Smooth muscle cell of the umbilical artery (primary cell): Measurements from ENCODE around the gene ANKRD66. TPM values are rescaled to one million over a fixed set of nuclear protein-coding genes. Genes with fewer than 3 reads are reported as not detected.

ENCODE experiments used
- total RNA-seq: library from RNA; depleted of rRNA; stranded (reverse); fragments of >200 nt; gene quantifications from 2 replicates; pipeline ENCODE4 v1.2.3, GENCODE V29; 2014

ANKRD66 gene
- total RNA-seq = not detected in 2 replicates

DNA sequence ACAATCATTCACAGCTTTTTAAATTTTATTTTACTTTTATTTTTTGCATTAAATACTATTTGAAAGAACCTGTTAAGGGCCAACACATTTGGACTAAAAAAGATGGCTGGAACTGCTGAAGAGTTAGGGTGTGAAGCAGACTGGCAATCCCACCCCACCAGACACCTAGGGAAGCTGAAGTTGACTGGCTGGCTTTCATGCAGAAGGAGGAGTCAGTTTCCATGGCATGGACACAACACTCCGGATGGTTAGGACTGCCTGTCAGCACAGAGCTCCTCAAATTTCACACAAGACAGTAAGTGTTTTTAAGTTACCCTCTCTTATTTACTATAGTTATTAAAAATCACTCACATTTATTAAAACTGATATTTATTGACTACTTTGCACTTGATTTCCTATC, at the start of gene ANKRD66:
Gene ANKRD66 (plus strand): TSS at position 238 of the 400 bp plus-strand sequence. CDS start 5,016 bp downstream, outside the sequence.

DNA sequence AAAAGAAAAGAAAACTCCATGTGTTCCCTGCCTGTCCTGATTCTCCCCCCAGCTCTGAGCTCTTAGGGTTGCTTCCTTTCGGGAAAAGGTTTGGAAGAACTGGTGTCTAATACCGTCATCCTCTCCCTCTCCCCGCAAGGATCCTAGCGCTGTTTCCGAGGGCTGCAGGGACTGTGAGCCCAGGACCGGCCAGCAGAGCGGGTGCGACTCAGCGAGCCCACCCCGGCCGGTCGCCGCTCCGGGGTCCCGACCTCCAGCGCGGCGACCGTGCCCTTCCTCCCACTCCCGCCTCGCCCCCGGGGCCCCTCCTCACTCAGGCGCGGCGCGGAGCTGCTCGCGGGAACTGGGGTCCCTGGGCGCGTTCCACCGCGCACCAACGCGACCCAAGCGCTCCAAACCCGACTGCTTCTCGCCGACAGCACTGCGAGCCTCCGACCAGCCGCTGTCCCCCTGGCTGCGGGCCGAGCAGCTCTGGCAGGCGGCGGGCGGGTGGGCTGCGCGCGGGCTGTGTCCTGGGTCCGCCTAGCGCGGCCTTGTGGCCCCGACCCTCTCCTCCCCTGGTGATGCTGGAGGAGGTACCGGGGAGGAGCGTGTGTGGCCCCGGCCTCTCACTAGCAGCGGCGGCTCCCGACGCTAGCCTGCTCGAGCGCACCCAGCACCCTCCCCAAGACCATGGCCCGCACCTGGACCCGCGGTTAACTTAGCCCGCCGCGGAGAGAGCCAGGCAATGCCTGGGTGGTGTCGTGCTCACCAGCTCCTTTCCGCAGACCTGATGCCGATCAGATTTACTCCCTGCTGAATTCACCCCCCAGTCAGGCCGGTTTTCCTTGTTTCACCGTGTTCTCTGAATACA, 11.6 kb upstream of the ANKRD66 start, which contains the start of gene PLA2G7:
Gene PLA2G7 (minus strand): TSS at position 509 of the 853 bp plus-strand sequence. CDS start 12,484 bp downstream, outside the sequence.

DNA sequence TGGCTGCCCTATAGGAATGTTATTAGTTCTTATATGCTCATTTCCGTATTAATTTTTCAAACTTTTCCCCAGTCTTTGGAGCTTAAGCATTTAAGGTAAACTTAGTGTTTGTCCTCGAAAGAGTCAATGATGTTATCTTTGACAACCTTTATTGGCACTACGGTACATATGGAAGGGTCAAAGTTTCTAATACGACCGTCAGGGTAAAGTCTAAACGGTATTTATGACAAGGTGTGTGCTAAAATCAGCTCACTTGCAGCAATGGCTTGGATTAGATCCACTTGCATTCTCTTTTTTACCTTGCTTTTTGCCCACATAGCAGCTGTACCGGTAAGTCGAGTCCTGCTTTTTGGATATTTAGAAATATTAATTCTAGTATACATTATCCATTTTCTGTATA, 46.4 kb downstream of the ANKRD66 start, which contains the start of gene MEP1A:
Gene MEP1A (plus strand): TSS at position 252 of the 400 bp plus-strand sequence. CDS start 10 bp downstream, at position 262.

Other genes with a start within 250 kb of the ANKRD66 start
- 0.30 TPM in 1 of 2 replicates, not detected in the other for gene CYP39A1, start 94.1 kb upstream of the ANKRD66 start, total RNA-seq
- 2.4 and 3.6 TPM in 2 replicates for gene SLC25A27, start 94.0 kb upstream of the ANKRD66 start, total RNA-seq
- gene TDRD6, start 59.0 kb upstream of the ANKRD66 start, total RNA-seq = under 0.01 and 0.05 TPM in 2 replicates
- not detected in 2 replicates for gene PLA2G7, start 11.6 kb upstream of the ANKRD66 start, total RNA-seq
- not detected in 2 replicates for gene MEP1A, start 46.5 kb downstream of the ANKRD66 start, total RNA-seq
- under 0.01 and 0.09 TPM in 2 replicates for gene ADGRF5, start 175.0 kb downstream of the ANKRD66 start, total RNA-seq